Left ventricle myocardium inferior (tissue), 1 donor: ENCODE measurements around the gene RBFOX2. TPM values are rescaled to one million over a fixed set of nuclear protein-coding genes. Genes with fewer than 3 reads are reported as not detected.
A peak's percentile ranks its signal among the peaks of the same experiment; 100 is the strongest.

Experiments
- DNase-seq: peaks from one replicate; pipeline ENCODE4 v3.0.0-alpha.2; 2020
- H3K27ac ChIP-seq: fragments of 200-600 bp; replicated peaks from 2 replicates; pipeline ENCODE4 v1.8.0; 2021
- H3K27me3 ChIP-seq: fragments of 200-600 bp; 2 replicates; pipeline ENCODE4 v1.8.0; 2021; ENCODE audit warnings: low read depth
- H3K36me3 ChIP-seq: fragments of 200-600 bp; 2 replicates; pipeline ENCODE4 v1.8.0; 2021
- H3K4me1 ChIP-seq: fragments of 200-600 bp; 2 replicates; pipeline ENCODE4 v1.8.0; 2021
- H3K4me3 ChIP-seq: fragments of 200-600 bp; 2 replicates; pipeline ENCODE4 v1.8.0; 2021; ENCODE audit warnings: mild to moderate bottlenecking, moderate library complexity
- H3K9me3 ChIP-seq: fragments of 200-600 bp; replicated peaks from 2 replicates; pipeline ENCODE4 v1.8.0; 2021
- intact Hi-C: fragments of 100-400 bp; cut with micrococcal nuclease; formaldehyde crosslinking; loops from one replicate; pipeline ENCODE4 v1.11.0; 2022
- total RNA-seq: library from RNA; stranded (reverse); fragmentation: NEBNext Ultra II Directional; extraction: Animal tissue kit (Norgen Biotek cat#: 25700); gene quantifications from one replicate; pipeline ENCODE4 v1.2.1, GENCODE V29; 2021
- TF ChIP-seq, protein P1 (sequence below): fragments of 200-600 bp; IDR thresholded peaks from 2 replicates; pipeline ENCODE4 v1.8.0; 2021; ENCODE audit warnings: antibody characterized with exemption, mild to moderate bottlenecking, borderline replicate concordance
- donor health status: DM: no; HTN: yes; CAD: no; lungs with severe emphysema.

Gene RBFOX2
- total RNA-seq, 1 donor from 2014 or later, result 75.4 TPM

DNA sequence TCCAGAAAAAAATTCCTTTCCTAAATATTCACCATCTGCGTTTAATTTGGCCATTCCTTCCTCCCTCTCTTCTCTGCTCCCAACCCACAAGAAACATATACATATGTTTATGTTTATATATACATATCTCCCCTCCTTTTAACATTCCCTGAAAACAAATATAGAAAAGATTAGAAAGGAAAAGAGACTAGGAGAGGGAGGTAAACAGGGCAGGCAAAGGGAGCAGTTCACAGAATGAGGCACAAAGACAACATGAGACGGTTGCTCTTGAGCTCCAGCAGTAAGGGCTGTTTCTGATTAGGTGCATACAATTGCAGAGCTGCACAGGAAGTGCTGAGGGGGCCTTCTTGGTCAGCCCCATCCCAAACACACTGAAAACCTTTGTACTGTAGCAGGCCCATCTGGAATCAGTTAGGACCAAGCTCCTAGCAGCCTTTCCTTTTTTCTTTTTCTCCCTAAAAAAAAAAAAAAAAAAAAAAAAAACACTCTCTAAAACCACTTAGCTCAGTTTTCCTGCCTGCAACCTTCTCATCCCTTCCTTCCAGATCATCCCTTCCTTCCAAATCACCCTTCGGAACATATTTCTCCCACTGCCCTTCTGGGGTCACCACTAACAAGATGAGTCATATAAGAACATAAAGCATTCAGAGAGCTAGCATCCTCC is 57.0 kb downstream of the RBFOX2 start:
- no peak overlapping the region for H3K4me3 ChIP-seq
- intact Hi-C loops, result no loop called here
- peak overlapping the region; percentile 80 for H3K27ac ChIP-seq
- H3K4me1 ChIP-seq, result peaks cover 82% of the 10 kb centered on the region
- no peaks in the 10 kb centered on the region for H3K36me3 ChIP-seq
- TF ChIP-seq, protein P1, sequence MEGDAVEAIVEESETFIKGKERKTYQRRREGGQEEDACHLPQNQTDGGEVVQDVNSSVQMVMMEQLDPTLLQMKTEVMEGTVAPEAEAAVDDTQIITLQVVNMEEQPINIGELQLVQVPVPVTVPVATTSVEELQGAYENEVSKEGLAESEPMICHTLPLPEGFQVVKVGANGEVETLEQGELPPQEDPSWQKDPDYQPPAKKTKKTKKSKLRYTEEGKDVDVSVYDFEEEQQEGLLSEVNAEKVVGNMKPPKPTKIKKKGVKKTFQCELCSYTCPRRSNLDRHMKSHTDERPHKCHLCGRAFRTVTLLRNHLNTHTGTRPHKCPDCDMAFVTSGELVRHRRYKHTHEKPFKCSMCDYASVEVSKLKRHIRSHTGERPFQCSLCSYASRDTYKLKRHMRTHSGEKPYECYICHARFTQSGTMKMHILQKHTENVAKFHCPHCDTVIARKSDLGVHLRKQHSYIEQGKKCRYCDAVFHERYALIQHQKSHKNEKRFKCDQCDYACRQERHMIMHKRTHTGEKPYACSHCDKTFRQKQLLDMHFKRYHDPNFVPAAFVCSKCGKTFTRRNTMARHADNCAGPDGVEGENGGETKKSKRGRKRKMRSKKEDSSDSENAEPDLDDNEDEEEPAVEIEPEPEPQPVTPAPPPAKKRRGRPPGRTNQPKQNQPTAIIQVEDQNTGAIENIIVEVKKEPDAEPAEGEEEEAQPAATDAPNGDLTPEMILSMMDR, result no peak
- H3K27me3 ChIP-seq, result no peaks in the 10 kb centered on the region
- no peaks in the 10 kb centered on the region for H3K9me3 ChIP-seq
- no peak for DNase-seq

DNA sequence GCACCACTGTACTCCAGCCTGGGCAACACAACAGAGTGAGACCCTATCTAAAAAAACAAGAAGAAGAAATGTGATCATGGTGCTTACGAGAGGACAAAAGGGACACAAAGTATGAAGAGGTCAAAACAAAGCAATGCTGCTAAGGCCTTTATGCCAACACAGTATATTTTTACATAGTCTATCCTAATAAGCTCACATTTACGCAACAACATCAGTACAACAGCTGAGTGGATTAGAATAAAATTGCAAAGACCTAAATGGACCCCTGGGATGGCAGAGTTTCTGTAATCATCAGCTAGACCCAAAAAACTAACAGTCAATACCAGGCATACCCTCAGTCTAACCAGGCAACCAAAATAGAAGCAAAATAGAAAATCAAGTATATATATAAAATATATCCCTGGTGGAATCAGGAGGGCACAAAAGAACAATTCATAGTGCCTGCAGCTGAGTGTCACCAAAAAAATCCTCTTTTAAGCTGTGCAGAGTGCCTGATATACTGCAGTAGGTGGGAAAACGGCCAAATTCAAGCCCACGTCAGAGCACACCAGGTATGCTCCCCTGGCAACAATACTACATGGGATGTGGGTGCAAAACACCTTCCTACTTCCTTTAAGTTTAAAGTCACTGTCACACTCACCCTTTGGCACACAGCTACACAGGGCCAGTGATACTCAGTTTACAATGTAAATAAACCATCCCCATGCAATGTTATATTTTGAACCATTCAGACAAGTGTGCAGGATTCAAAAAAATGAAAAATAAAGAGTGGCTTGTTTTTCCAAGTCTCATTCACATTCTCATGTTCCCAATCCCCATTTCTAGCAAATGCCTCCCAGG is 57.8 kb downstream of the RBFOX2 start:
- TF ChIP-seq, protein P1, result no peak
- intact Hi-C loops, result no loop called here
- Histone ChIP-seq H3K4me1 (peaks cover 80% of the 10 kb centered on the region), H3K36me3 (no peaks in the 10 kb centered on the region), H3K4me3 (no peak overlapping the region), H3K9me3 (no peaks in the 10 kb centered on the region), H3K27ac (peak overlapping the region; percentile 80), H3K27me3 (no peaks in the 10 kb centered on the region)
- no peak for DNase-seq

DNA sequence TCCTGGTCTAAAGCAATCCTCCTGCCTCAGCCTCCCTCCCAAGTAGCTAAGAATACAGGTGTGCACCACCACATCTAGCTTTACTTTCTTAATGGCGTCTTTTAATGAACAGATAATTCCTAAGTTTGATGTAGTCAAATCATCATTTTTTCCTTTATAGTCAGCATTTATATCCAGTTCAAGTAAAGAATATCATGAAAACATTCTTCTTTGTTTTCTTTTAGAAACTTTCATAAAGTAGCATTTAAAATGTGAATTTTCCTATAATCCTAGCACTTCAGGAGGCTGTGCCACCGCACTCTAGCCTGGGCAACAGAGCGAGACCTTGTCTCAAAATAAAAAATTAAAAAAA is 61.6 kb downstream of the RBFOX2 start:
- peaks cover 58% of the 10 kb centered on the region for H3K4me1 ChIP-seq
- peak overlapping the region; percentile 20 for H3K27ac ChIP-seq
- intact Hi-C loops, result no loop called here
- H3K36me3 ChIP-seq, result no peaks in the 10 kb centered on the region
- H3K9me3 ChIP-seq, result no peaks in the 10 kb centered on the region
- no peak for DNase-seq
- TF ChIP-seq, protein P1, result no peak
- no peaks in the 10 kb centered on the region for H3K27me3 ChIP-seq
- H3K4me3 ChIP-seq, result no peak overlapping the region

DNA sequence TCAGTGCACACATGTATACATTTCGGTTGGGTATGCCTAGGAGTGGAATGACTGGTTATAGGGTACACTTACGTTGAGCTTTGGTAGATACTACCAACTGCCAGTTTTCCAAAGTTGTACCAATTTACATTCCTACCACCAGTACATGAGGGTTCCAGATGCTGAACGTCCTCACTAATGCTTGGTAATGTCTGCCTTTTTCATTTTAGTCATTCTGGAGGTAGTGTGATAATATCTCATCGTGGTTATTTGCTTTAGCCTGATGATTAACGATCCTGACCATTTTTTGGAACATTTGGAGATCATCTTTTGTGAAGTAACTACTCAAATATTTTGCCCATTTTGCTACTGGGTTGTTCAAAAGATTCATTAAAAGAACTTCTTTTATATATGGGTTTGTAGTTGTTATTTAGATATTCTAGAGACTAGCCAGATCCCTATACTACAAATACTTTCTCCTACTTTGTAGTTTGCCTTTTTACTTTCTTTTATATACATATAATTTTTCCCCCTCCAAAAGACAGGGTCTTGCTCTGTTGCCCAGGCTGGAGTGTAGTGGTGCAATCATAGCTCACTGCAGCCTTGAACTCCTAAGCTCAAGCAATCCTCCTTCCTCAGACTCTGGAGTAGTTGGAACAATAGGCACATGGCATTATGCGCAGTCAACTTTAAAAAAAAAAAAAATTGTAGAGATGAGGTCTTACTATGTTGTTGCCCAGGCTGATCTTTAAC is 62.1 kb downstream of the RBFOX2 start:
- Histone ChIP-seq H3K4me3 (no peak overlapping the region), H3K9me3 (no peaks in the 10 kb centered on the region), H3K27ac (no peak overlapping the region), H3K27me3 (no peaks in the 10 kb centered on the region), H3K36me3 (no peaks in the 10 kb centered on the region), H3K4me1 (peaks cover 58% of the 10 kb centered on the region)
- TF ChIP-seq, protein P1, result no peak
- DNase-seq, result no peak
- intact Hi-C loops, result no loop called here

DNA sequence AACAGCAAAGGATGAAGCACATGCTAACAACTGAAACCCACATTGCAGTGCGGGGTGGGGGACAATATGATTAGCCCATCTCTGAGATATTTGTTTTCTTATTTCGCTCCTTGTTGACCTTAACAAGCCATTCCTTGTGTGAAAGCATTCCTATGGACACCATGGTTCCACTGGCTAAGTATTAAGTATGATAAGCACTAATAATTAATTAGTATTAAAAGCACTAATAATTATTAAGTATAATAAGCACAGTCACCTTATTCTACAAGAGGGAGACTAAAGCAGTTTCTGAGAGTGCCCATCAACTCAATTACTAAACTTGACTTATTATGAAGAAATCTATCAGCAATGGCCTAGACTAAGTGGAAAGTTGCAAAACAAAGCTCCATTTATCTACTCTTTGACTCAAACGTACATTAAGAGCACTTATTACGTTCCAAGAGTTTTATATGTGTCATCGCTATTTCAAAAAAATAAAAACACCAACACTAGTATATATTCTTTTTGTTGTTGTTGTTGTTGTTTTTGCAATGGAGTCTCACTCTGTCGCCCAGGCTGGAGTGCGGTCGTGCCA is 65.3 kb downstream of the RBFOX2 start:
- peak overlapping the region; percentile 87 for H3K27ac ChIP-seq

More for the DNA sequence above, 65.3 kb downstream of the RBFOX2 start:
- TF ChIP-seq, protein P1, result no peak
- H3K4me3 ChIP-seq, result no peak overlapping the region
- H3K36me3 ChIP-seq, result no peaks in the 10 kb centered on the region
- H3K4me1 ChIP-seq, result peaks cover 64% of the 10 kb centered on the region
- intact Hi-C loops, result no loop called here
- H3K9me3 ChIP-seq, result no peaks in the 10 kb centered on the region
- no peak for DNase-seq
- no peaks in the 10 kb centered on the region for H3K27me3 ChIP-seq
